K562 (cell line): Measurements from ENCODE around the gene GRB2. TPM values are rescaled to one million over a fixed set of nuclear protein-coding genes. Genes with fewer than 3 reads are reported as not detected.

Experiments
- GABPB2 ChIP-seq: fragments of 250-450 bp; sonication (Bioruptor Pico); conservative IDR thresholded peaks from 2 replicates; pipeline ENCODE4 v1.5.1; 2021; ENCODE audit warnings: mild to moderate bottlenecking
- HDAC8 ChIP-seq: fragments of 450-650 bp; IDR thresholded peaks from 2 replicates; pipeline ENCODE4 v1.6.1; 2016; ENCODE audit warnings: mild to moderate bottlenecking, missing genetic modification characterization, moderate library complexity, missing compliant biosample characterization
- HMG20A ChIP-seq: fragments of 450-650 bp; formaldehyde crosslinking; conservative IDR thresholded peaks from 2 replicates; pipeline ENCODE4 v1.4.0; 2020; ENCODE audit warnings: mild to moderate bottlenecking, mixed read lengths
- ILF3 ChIP-seq: fragments of 450-650 bp; IDR thresholded peaks from 2 replicates; pipeline ENCODE4 v1.6.1; 2018; ENCODE audit warnings: antibody characterized with exemption, mild to moderate bottlenecking, moderate library complexity, borderline replicate concordance
- KLF10 ChIP-seq: fragments of 250-450 bp; sonication (Bioruptor Pico); IDR thresholded peaks from 2 replicates; pipeline ENCODE4 v1.6.1; 2021; ENCODE audit warnings: matching md5 sums
- MTA3 ChIP-seq: fragments of 450-650 bp; formaldehyde crosslinking; IDR thresholded peaks from 2 replicates; pipeline ENCODE4 v1.6.1; 2017; ENCODE audit warnings: mild to moderate bottlenecking, borderline replicate concordance
- NCOA6 ChIP-seq: fragments of 450-650 bp; IDR thresholded peaks from 2 replicates; pipeline ENCODE4 v1.6.1; 2017; ENCODE audit warnings: mild to moderate bottlenecking
- NEUROD1 ChIP-seq: fragments of 150-350 bp; IDR thresholded peaks from 2 replicates; pipeline ENCODE4 v1.6.1; 2014; ENCODE audit warnings: borderline replicate concordance, low read length, low read depth; ENCODE audit not compliant: partially characterized antibody
- NFATC3 ChIP-seq: fragments of 450-650 bp; IDR thresholded peaks from 2 replicates; pipeline ENCODE4 v1.6.1; 2017; ENCODE audit warnings: mild to moderate bottlenecking
- PHB ChIP-seq: fragments of 250-450 bp; sonication (Bioruptor Pico); IDR thresholded peaks from 2 replicates; pipeline ENCODE4 v1.5.0; 2021
- PML ChIP-seq: IDR thresholded peaks from 2 replicates; pipeline ENCODE4 v1.6.1; 2012; ENCODE audit warnings: low read length, inconsistent platforms
- PTRF ChIP-seq: fragments of 450-650 bp; IDR thresholded peaks from 2 replicates; pipeline ENCODE4 v1.6.1; 2016; ENCODE audit warnings: mild to moderate bottlenecking, missing genetic modification characterization, missing compliant biosample characterization
- SMAD3 ChIP-seq: fragments of 450-650 bp; formaldehyde crosslinking; conservative IDR thresholded peaks from 2 replicates; pipeline ENCODE4 v1.4.0; 2020; ENCODE audit warnings: mild to moderate bottlenecking
- SREBF2 ChIP-seq: sonication (generic); formaldehyde crosslinking; IDR thresholded peaks from 2 replicates; pipeline ENCODE4 v1.4.0; 2020; ENCODE audit warnings: mild to moderate bottlenecking, missing genetic modification reagents
- TBL1XR1 ChIP-seq, 2 experiments: IDR thresholded peaks; 2 replicates each; pipeline ENCODE4 v1.6.1; 2012; ENCODE audit warnings: improper control_type of control experiment in 2 of 2, low read length in 2 of 2, mild to moderate bottlenecking in 1 of 2
- TOE1 ChIP-seq, 2 experiments: fragments of 450-650 bp in 1 of 2; sonication (generic) in 1 of 2; formaldehyde crosslinking in 1 of 2; IDR thresholded peaks; 2 replicates each; pipeline versions ENCODE4 v1.7.1 to v1.8.0; 2016 to 2022; ENCODE audit warnings: borderline replicate concordance in 2 of 2, mild to moderate bottlenecking in 2 of 2, antibody characterized with exemption in 1 of 2, inconsistent platforms in 1 of 2, low read depth in 1 of 2, missing genetic modification reagents in 1 of 2, moderate library complexity in 1 of 2
- ZNF347 ChIP-seq: fragments of 450-650 bp; formaldehyde crosslinking; IDR thresholded peaks from 2 replicates; pipeline ENCODE4 v1.4.0; 2020; ENCODE audit warnings: low read depth, mild to moderate bottlenecking, moderate library complexity
- ZNF584 ChIP-seq: fragments of 200-800 bp; sonication (Bioruptor generic); IDR thresholded peaks from 2 replicates; pipeline ENCODE4 v1.6.1; 2016; ENCODE audit warnings: low read depth, mild to moderate bottlenecking, missing genetic modification characterization, missing compliant biosample characterization
- ZNF707 ChIP-seq: fragments of 250-450 bp; sonication (Bioruptor Pico); conservative IDR thresholded peaks from 2 replicates; pipeline ENCODE4 v1.8.0; 2022; ENCODE audit warnings: inconsistent platforms, mild to moderate bottlenecking, moderate library complexity
- ZSCAN29 ChIP-seq: fragments of 450-650 bp; IDR thresholded peaks from 2 replicates; pipeline ENCODE4 v1.6.1; 2017
- polyA plus RNA-seq, 8 experiments: library from polyadenylated mRNA; depleted of rRNA in 4 of 8; stranded (reverse) in 5 of 8; unstranded in 3 of 8; fragments of >200 nt; fragmentation: Nextera tagmentation in 2 of 8; fragmentation: Illumina TruSeq in 1 of 8; extraction: Ambion mirVana in 2 of 8; extraction: Trizol in 1 of 8; gene quantifications; 2 replicates each; pipeline versions ENCODE4 v1.2.1 to v1.2.3, GENCODE V29; 2011 to 2014; ENCODE audit warnings: inconsistent platforms in 1 of 8, missing spikeins in 1 of 8
- total RNA-seq, 7 experiments: library from RNA; depleted of rRNA in 6 of 7; stranded (reverse); fragments of >200 nt in 6 of 7; fragmentation: Illumina TruSeq in 2 of 7; extraction: Trizol in 2 of 7; gene quantifications; 2 replicates each; pipeline versions ENCODE4 v1.2.1 to v1.2.3, GENCODE V29; 2011 to 2021; ENCODE audit warnings: low replicate concordance in 1 of 7
- TF ChIP-seq, protein P1 (sequence below): fragments of 250-450 bp; sonication (Bioruptor Pico); IDR thresholded peaks from 2 replicates; pipeline ENCODE4 v1.4.0; 2020
- TF ChIP-seq, protein P2 (sequence below), 2 experiments: fragments of 150-350 bp in 1 of 2; IDR thresholded peaks; 2 replicates each; pipeline ENCODE4 v1.6.1; 2012 to 2016; ENCODE audit warnings: low read depth in 2 of 2, low read length in 2 of 2, mild to moderate bottlenecking in 1 of 2, moderate library complexity in 1 of 2

The GRB2 gene
- total and polyA plus RNA-seq, 9 of the 15 experiments (the other 6 are each of a cell fraction or from before 2014, with no cell fraction given): 57.2 to 136 (median 84.8) TPM

DNA sequence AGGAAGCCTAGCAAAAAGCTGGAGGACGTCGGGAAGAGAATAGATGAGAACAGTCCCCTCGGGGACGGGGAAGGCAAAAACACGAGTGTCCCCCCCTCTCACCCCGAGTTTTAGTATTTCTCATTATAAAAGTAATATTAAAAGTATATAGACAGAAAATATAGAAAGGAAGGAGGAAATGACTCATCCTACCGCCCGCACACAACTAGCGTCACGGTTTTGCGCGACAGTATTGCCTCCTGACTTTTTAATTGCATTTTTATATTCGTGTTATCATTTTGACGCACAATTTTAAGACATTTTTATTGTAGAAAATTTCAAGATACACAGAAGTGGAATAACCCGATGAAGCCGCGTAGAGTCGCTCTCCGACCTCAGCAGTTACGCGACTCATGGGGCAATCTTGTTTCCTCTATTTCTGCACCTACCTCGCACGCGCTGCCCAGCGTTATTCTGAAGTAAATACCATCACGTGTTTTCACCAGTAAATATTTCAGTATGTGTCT, 115.6 kb downstream of the GRB2 start (continued):
- TF ChIP-seq, protein P1, sequence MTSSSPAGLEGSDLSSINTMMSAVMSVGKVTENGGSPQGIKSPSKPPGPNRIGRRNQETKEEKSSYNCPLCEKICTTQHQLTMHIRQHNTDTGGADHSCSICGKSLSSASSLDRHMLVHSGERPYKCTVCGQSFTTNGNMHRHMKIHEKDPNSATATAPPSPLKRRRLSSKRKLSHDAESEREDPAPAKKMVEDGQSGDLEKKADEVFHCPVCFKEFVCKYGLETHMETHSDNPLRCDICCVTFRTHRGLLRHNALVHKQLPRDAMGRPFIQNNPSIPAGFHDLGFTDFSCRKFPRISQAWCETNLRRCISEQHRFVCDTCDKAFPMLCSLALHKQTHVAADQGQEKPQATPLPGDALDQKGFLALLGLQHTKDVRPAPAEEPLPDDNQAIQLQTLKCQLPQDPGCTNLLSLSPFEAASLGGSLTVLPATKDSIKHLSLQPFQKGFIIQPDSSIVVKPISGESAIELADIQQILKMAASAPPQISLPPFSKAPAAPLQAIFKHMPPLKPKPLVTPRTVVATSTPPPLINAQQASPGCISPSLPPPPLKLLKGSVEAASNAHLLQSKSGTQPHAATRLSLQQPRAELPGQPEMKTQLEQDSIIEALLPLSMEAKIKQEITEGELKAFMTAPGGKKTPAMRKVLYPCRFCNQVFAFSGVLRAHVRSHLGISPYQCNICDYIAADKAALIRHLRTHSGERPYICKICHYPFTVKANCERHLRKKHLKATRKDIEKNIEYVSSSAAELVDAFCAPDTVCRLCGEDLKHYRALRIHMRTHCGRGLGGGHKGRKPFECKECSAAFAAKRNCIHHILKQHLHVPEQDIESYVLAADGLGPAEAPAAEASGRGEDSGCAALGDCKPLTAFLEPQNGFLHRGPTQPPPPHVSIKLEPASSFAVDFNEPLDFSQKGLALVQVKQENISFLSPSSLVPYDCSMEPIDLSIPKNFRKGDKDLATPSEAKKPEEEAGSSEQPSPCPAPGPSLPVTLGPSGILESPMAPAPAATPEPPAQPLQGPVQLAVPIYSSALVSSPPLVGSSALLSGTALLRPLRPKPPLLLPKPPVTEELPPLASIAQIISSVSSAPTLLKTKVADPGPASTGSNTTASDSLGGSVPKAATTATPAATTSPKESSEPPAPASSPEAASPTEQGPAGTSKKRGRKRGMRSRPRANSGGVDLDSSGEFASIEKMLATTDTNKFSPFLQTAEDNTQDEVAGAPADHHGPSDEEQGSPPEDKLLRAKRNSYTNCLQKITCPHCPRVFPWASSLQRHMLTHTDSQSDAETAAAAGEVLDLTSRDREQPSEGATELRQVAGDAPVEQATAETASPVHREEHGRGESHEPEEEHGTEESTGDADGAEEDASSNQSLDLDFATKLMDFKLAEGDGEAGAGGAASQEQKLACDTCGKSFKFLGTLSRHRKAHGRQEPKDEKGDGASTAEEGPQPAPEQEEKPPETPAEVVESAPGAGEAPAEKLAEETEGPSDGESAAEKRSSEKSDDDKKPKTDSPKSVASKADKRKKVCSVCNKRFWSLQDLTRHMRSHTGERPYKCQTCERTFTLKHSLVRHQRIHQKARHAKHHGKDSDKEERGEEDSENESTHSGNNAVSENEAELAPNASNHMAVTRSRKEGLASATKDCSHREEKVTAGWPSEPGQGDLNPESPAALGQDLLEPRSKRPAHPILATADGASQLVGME (CRISPR knock-in tag): no peak
- TF ChIP-seq SMAD3 (CRISPR knock-in tag) (no peak), NEUROD1 (no peak), NCOA6 (no peak), PTRF (no peak), ILF3 (no peak), HMG20A (CRISPR knock-in tag) (no peak), ZNF584 (CRISPR knock-in tag) (no peak), ZSCAN29 (no peak; the same call in 1 of the 2 replicates), TOE1 (IDR thresholded peaks at IDR 0.05; ENCODE audit: borderline replicate concordance) (peak; percentile 32), TOE1 (CRISPR knock-in tag; IDR thresholded peaks at IDR 0.05; ENCODE audit: borderline replicate concordance, low read depth) (no peak), TBL1XR1 (IDR thresholded peaks at IDR 0.05; ENCODE audit: low read length in 2 of 2) (no peak), SREBF2 (CRISPR knock-in tag) (no peak), MTA3 (no peak), NFATC3 (peak; percentile 74; the same call in 1 of the 2 replicates), PHB (CRISPR knock-in tag) (no peak), ZNF707 (CRISPR knock-in tag) (no peak), KLF10 (CRISPR knock-in tag) (no peak), PML (no peak), ZNF347 (CRISPR knock-in tag) (no peak), GABPB2 (CRISPR knock-in tag) (no peak), HDAC8 (tag) (no peak)
- TF ChIP-seq, protein P2, sequence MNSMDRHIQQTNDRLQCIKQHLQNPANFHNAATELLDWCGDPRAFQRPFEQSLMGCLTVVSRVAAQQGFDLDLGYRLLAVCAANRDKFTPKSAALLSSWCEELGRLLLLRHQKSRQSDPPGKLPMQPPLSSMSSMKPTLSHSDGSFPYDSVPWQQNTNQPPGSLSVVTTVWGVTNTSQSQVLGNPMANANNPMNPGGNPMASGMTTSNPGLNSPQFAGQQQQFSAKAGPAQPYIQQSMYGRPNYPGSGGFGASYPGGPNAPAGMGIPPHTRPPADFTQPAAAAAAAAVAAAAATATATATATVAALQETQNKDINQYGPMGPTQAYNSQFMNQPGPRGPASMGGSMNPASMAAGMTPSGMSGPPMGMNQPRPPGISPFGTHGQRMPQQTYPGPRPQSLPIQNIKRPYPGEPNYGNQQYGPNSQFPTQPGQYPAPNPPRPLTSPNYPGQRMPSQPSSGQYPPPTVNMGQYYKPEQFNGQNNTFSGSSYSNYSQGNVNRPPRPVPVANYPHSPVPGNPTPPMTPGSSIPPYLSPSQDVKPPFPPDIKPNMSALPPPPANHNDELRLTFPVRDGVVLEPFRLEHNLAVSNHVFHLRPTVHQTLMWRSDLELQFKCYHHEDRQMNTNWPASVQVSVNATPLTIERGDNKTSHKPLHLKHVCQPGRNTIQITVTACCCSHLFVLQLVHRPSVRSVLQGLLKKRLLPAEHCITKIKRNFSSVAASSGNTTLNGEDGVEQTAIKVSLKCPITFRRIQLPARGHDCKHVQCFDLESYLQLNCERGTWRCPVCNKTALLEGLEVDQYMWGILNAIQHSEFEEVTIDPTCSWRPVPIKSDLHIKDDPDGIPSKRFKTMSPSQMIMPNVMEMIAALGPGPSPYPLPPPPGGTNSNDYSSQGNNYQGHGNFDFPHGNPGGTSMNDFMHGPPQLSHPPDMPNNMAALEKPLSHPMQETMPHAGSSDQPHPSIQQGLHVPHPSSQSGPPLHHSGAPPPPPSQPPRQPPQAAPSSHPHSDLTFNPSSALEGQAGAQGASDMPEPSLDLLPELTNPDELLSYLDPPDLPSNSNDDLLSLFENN (IDR thresholded peaks at IDR 0.05; ENCODE audit: low read depth in 2 of 2, low read length in 2 of 2): no peak
